ENCODE results near the gene UBTF. TPM values are rescaled to one million over a fixed set of nuclear protein-coding genes. Genes with fewer than 3 reads are reported as not detected.
A peak's percentile ranks its signal among the peaks of the same experiment; 100 is the strongest.

UBTF gene
- total and polyA plus RNA-seq, 8 donors, result 25.5 to 198 (median 37.3) TPM

- peak within 1 kb of the TSS; percentile 39 to 76 (median 76) for H3K27ac ChIP-seq
Observed at GRCh38 chr17:44170499-44171201, 48.8 kb downstream of the UBTF start, which contains the start of gene ASB16. Gene ASB16, plus strand, starts transcription at chr17:44170704. Its CDS starts 86 bp downstream, at chr17:44170790.

GRCh38 chr17:44170135-44170498, 49.4 kb downstream of the UBTF start:
- WGBS, 5 donors, result 42 to 51% (median 49%) methylated on average over 5 of the region's 5 CpGs
- Histone ChIP-seq H3K27me3 (no peaks in the 10 kb centered on the region), H3K36me3 (peaks cover 0 to 8% (median 8%) of the 10 kb centered on the region in 4 donors), H3K4me1 (peaks cover 0 to 38% (median 26%) of the 10 kb centered on the region in 4 donors), H3K27ac (peak overlapping the region; percentile 39 to 76 (median 76)), H3K9me3 (no peaks in the 10 kb centered on the region), H3K4me3 (peak overlapping the region in 2 of 4 donors; percentile 17 to 42)
- TF ChIP-seq POLR2AphosphoS5 (IDR thresholded peaks at IDR 0.05), result no peak
- no peak for TF ChIP-seq CTCF (IDR thresholded peaks at IDR 0.05)
- no peak for TF ChIP-seq POLR2A (IDR thresholded peaks at IDR 0.05)
- no peak for TF ChIP-seq EP300 (IDR thresholded peaks at IDR 0.05)
- intact Hi-C loops (cut with DNase I; ENCODE audit: low total_unique reads), result no loop called here
- no peak for DNase-seq

More at GRCh38 chr17:44170499-44171201, 48.8 kb downstream of the UBTF start, which contains the start of gene ASB16:
- no peak for TF ChIP-seq CTCF (IDR thresholded peaks at IDR 0.05)
- TF ChIP-seq POLR2A (IDR thresholded peaks at IDR 0.05), result no peak
- TF ChIP-seq EP300 (IDR thresholded peaks at IDR 0.05), result no peak
- TF ChIP-seq POLR2AphosphoS5 (IDR thresholded peaks at IDR 0.05), result no peak
- intact Hi-C loops (cut with DNase I; ENCODE audit: low total_unique reads), result no loop called here
- Histone ChIP-seq H3K9me3 (no peaks in the 10 kb centered on the region), H3K36me3 (peaks cover 0 to 12% (median 9%) of the 10 kb centered on the region in 4 donors), H3K4me1 (peaks cover 0 to 38% (median 26%) of the 10 kb centered on the region in 4 donors), H3K27me3 (no peaks in the 10 kb centered on the region), H3K4me3 (peak within 1 kb of the TSS; percentile 17 to 42 (median 30))
- peak; percentile 56 to 79 for DNase-seq
- 13 to 22% (median 15%) methylated on average over 10 to 21 of the region's 21 CpGs for WGBS, 5 donors

- 34 to 87% (median 73%) methylated on average over 7 of the region's 7 CpGs for WGBS, 5 donors
- DNase-seq, result no peak
- peaks cover 0 to 36% (median 26%) of the 10 kb centered on the region in 4 donors for H3K4me1 ChIP-seq
- H3K4me3 ChIP-seq, result no peak overlapping the region
- H3K27ac ChIP-seq, result no peak overlapping the region
- no peak for TF ChIP-seq POLR2AphosphoS5 (IDR thresholded peaks at IDR 0.05)
- no peak for TF ChIP-seq POLR2A (IDR thresholded peaks at IDR 0.05)
- no peak for TF ChIP-seq EP300 (IDR thresholded peaks at IDR 0.05)
- TF ChIP-seq CTCF (IDR thresholded peaks at IDR 0.05), result no peak
- no peaks in the 10 kb centered on the region for H3K9me3 ChIP-seq
- intact Hi-C loops (cut with DNase I; ENCODE audit: low total_unique reads), result no loop called here
- no peaks in the 10 kb centered on the region for H3K27me3 ChIP-seq
- no peaks in the 10 kb centered on the region for H3K36me3 ChIP-seq
Observed at GRCh38 chr17:44167181-44167861, 52.2 kb downstream of the UBTF start.

GRCh38 chr17:44164476-44164875, 55.0 kb downstream of the UBTF start:
- intact Hi-C loops (cut with DNase I; ENCODE audit: low total_unique reads), result no loop called here
- H3K27ac ChIP-seq, result no peak overlapping the region
- H3K4me1 ChIP-seq, result peaks cover 0 to 9% (median 6%) of the 10 kb centered on the region in 4 donors
- no peak overlapping the region for H3K4me3 ChIP-seq
- DNase-seq, result no peak
- H3K27me3 ChIP-seq, result no peaks in the 10 kb centered on the region
- no peak for TF ChIP-seq CTCF (IDR thresholded peaks at IDR 0.05)
- 82 to 100% (median 92%) methylated on average over 1 of the region's 1 CpG for WGBS, 5 donors
- peaks cover 0 to 13% (median 0%) of the 10 kb centered on the region in 4 donors for H3K36me3 ChIP-seq
- no peaks in the 10 kb centered on the region for H3K9me3 ChIP-seq
